PFSK-1 (cell line): ENCODE results near the gene A2ML1.

ENCODE experiments used
- POLR2AphosphoS5 ChIP-seq: IDR thresholded peaks from 2 replicates; pipeline ENCODE4 v1.6.1; 2012; ENCODE audit warnings: low read depth, mild to moderate bottlenecking, control low read depth, low read length, moderate library complexity
- REST ChIP-seq, 2 experiments: IDR thresholded peaks; 2 replicates each; pipeline versions ENCODE4 v1.6.1 to v1.8.0; 2011 to 2012; ENCODE audit warnings: low read depth in 2 of 2, low read length in 2 of 2, control low read depth in 1 of 2, inconsistent platforms in 1 of 2, mild to moderate bottlenecking in 1 of 2, moderate library complexity in 1 of 2; ENCODE audit not compliant: insufficient read depth in 1 of 2
- SIN3A ChIP-seq: IDR thresholded peaks from 2 replicates; pipeline ENCODE4 v1.6.1; 2012; ENCODE audit warnings: mild to moderate bottlenecking, low read length, moderate library complexity, borderline replicate concordance; ENCODE audit not compliant: insufficient read depth
- TAF1 ChIP-seq: IDR thresholded peaks from 2 replicates; pipeline ENCODE4 v1.6.1; 2012; ENCODE audit warnings: low read length, control low read depth, borderline replicate concordance; ENCODE audit not compliant: insufficient read depth

GRCh38 chr12:8894378-8894777, 72.0 kb downstream of the A2ML1 start:
- TF ChIP-seq POLR2AphosphoS5 (no peak), SIN3A (no peak), REST (IDR thresholded peaks at IDR 0.05; ENCODE audit: insufficient read depth in 1 of 2, low read depth in 2 of 2, low read length in 2 of 2) (no peak), TAF1 (no peak)
